GM18526 (cell line): ENCODE measurements around the gene HDAC10.

Experiments used
- POLR2A ChIP-seq: IDR thresholded peaks from 3 replicates; pipeline ENCODE4 v1.6.1; 2011; ENCODE audit not compliant: insufficient read length; ENCODE audit errors: extremely low read depth

The HDAC10 gene

DNA sequence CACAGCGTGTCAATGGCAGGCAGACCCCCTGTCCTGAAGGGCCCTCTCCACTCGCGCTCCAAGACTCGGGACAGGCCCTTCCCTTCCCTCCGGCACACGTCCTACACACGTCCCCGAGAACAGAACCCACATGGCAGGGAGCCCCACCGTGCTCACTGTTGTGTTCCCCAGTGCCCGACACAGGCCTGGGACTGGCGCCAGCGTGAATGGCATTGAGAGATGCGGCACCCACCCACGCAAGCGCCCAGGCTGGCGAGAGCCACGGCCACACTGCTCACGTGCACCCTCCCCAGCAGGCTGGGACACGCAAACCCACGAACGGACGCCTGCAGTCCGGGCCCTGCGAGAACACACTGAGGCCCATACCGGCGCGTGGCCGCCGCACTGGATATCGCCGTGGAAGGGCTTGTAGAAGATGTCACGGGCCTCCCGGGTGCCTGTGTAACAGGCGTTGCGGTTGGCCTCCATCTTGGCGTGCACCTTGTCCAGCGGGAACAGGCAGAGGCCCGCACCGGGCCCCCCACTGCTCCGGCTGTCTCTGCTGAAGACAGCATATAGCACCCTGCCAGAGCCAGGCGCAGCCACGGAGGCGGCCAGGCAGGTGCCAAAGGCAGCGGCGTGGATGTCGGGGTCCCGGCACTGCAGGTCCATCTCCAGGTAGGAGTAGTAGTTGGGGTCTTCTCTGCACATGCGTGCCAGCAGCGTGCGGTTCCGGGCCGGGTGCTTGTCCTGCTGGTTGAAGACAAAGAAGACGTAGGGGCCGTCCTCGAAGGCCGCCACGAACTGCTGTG lies 38.3 kb upstream of the HDAC10 start:
- no peak for TF ChIP-seq POLR2A

DNA sequence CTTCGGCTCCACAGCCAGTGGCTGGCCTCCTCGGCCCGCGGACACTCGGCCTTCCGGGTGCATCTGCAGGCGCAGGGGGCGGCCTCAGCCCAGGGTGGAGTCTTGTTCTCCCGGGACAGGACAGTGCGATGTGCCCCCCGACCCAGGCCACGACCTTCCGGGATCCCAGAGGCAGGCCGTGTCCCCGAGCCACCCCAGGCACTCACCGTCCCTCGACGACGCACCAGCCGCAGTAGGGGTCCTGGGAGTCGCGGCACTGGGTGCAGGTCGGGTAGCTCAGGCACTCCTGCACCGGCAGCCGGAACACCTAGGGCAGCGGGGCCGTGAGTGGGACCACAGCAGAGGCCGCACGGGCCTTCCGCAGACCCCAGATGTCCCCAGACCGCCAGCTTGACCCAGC lies 36.7 kb upstream of the HDAC10 start:
- TF ChIP-seq POLR2A: no peak

GRCh38 chr22:50286701-50287318 lies 35.7 kb upstream of the HDAC10 start:
- no peak for TF ChIP-seq POLR2A

- no peak for TF ChIP-seq POLR2A
These were observed 35.2 kb upstream of the HDAC10 start for GRCh38 chr22:50286275-50286674.

DNA sequence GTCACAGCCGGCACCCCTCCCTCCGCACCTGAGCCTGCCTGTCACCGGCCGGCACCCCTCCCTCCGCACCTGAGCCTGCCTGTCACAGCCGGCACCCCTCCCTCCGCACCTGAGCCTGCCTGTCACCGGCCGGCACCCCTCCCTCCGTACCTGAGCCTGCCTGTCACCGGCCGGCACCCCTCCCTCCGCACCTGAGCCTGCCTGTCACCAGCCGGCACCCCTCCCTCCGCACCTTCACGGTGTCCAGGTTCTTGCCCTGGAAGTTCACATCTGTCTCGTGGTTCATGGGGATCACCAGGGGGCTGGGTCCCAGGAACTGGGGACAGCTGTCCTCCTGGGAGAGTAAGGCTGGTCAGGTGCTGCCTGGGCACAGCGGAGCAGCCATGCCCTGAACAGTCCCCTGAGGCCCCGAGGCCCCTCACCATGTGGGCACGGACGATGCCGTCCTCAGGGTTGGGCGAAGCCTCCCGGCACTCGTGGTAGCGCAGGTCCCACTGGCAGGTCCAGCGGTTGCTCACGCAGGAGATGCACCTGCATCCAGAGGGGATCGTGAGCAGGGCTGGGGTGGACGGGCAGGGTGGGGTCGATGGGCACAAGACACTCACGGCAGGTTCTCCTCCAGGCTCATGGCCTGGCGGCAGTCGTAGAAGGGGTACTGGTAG lies 34.6 kb upstream of the HDAC10 start:
- no peak for TF ChIP-seq POLR2A

- TF ChIP-seq POLR2A: no peak
These were observed 33.4 kb upstream of the HDAC10 start for GRCh38 chr22:50284479-50284878.

DNA sequence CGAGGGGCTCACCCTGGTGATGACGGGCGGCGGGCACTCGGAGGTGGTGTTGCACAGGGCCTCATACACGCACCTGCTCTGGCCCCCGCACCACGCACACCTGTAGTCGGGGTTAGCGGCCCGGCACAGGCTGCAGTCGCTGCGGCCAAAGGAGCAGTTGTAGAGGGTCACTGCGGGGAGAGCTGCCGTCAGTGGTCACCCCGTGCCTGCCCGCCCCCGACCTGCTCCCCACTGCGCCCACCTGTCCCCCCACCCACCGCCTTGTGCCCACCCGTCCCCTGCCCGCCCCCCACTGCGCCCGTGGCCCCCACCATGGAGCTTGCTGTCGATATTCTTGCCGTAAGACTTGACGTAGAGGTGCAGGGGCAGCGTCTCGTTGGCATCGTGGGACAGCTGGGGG lies 32.8 kb upstream of the HDAC10 start:
- no peak for TF ChIP-seq POLR2A

DNA sequence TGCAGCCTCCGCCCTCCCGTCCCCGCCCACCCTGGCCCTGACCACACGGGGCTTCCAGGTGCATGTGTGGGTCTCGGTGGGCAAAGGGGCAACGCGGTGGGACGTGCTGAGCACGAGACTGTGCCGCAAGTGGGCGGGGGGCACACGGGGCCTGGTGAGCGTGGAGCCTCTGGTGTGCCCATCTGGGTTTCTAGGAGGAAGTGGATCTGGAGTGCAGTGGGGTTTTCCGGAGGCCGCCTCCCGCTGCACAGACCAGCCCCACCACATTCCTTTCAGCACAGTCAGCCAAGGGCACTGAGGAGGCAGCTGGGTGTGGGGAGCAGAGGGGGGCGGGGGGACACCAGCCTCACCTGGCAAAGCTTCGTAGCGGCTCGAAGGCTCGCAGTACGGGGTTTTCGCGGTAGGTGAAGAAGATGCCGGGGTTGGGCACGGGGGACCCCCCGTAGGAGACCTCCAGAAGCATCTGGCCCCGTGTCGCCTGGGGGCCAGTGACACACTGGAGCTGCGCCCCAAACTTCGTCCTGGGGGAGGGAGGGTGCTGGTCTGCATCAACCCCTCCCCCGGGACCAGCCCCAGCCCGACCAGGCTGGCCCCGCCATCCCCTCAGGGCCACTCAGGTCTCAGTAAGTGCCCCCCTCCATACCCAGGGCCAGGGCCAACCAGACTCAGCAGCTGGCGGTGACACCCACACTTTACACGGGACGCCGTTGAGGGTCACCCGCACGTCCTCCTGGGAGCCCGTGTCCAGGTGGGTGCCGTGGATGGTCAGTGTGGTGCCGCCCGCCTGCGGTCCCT lies 31.5 kb upstream of the HDAC10 start:
- no peak for TF ChIP-seq POLR2A

GRCh38 chr22:50281957-50282356 lies 30.9 kb upstream of the HDAC10 start:
- no peak for TF ChIP-seq POLR2A

DNA sequence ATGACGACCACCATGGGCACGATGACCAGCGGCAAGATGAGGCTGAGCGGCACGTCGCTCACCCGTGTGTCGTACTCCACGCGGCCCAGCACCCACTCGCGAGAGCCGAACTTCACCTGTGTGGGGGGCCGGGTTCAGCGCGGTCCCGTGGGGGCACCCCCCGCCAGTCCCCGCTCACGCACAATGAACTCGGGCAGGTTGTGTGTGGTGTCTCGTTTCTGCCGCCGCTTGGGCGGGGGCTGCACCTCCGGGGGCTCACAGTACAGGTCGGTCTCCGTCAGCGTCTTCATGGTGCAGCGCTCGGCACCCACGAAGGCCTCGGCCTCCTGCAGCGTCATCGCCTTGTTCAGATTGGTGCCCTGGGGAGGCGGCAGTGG lies 30.3 kb upstream of the HDAC10 start:
- no peak for TF ChIP-seq POLR2A

DNA sequence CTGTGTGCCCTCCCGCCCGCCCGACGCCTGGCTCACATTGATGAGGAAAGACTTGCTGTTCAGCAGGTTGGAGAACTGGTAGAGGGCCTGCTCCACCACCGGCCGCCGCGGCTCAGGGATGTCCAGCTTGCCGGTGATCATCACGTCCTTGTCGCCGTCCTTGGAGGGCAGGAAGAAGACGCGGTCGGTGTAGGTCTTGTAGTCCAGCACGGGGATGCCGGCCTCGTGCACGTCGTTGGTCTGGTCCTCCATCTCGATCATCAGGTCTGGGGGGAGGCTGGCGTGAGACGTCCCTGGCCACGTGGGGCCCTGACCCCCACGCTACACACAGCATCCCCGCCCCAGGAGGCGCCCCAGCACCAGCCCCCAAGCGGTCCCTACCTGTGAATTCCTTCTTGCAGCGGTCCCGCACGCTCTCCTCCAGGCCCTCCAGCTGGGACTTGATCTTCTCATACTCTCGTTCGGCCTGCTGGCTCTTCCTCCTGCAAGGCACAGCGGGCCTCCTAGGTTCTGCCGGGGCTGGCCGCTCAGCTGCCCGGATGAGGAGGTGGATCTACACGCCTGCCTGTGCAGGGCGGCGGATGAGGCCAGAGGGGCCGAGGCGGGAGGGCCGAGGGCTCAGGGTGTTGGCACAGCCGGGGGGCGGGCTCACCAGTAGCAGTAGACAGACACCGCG lies 29.8 kb upstream of the HDAC10 start:
- TF ChIP-seq POLR2A: no peak

- no peak for TF ChIP-seq POLR2A
These were observed 29.1 kb upstream of the HDAC10 start for GRCh38 chr22:50280022-50280707.

- TF ChIP-seq POLR2A: no peak
These were observed 28.0 kb upstream of the HDAC10 start for GRCh38 chr22:50278956-50279619.

DNA sequence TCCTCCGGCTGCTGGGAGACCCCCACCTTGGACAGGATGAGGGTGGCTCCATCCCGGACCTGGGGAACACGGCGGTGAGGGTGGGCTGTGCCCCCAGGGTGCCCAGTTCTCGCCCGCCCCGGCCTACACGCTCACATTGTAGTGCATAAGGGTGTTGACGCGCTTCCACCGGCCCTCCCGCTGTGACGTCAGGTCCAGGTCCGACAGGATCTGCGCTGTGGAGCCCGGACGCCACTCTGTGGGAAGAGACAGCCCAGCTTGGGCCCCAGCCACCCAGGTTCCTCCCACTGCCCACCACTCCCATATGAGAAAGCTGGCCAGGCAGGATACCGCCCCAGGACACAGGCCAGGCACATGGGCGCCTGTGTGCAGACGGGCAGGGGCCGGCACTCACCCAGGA lies 27.4 kb upstream of the HDAC10 start:
- TF ChIP-seq POLR2A: no peak

- TF ChIP-seq POLR2A: no peak
These were observed 26.7 kb upstream of the HDAC10 start for GRCh38 chr22:50277761-50278160.
